NT2/D1 (cell line): ENCODE data around the gene ATP8B4.

Source experiments
- SUZ12 ChIP-seq: IDR thresholded peaks from 2 replicates; pipeline ENCODE4 v1.6.1; 2011; ENCODE audit not compliant: insufficient read length, insufficient read depth; ENCODE audit errors: extremely low read depth
- ZNF274 ChIP-seq: IDR thresholded peaks from 2 replicates; pipeline ENCODE4 v1.6.1; 2011; ENCODE audit warnings: mild to moderate bottlenecking, low read depth, low read length

GRCh38 chr15:50095938-50096821, 22.9 kb downstream of the ATP8B4 start:
- no peak for TF ChIP-seq SUZ12
- TF ChIP-seq ZNF274, result no peak
